Stomach (tissue), 9 donors: ENCODE results near the gene GSE1. TPM values are rescaled to one million over a fixed set of nuclear protein-coding genes. Genes with fewer than 3 reads are reported as not detected.
"Not testable (repeated sequence)": the region's sequence is repeated elsewhere in the genome, so short reads cannot be mapped to it uniquely, and the experiment has no call there.

Experiments
- DNase-seq, 2 donors: peaks; one replicate each; pipeline versions ENCODE4 v3.0.0 to v3.0.0-alpha.2; 2013 to 2019
- H3K27ac ChIP-seq, 5 donors: fragments of 200-600 bp in 4 of 5; sonication (generic) in 4 of 5; one replicate each; pipeline ENCODE4 v1.5.1; 2013 to 2019; ENCODE audit warnings: mild to moderate bottlenecking in 1 of 5, moderate library complexity in 1 of 5
- H3K27me3 ChIP-seq, 3 donors: fragments of 200-600 bp; sonication (generic); one replicate each; pipeline ENCODE4 v1.5.1; 2017 to 2019; ENCODE audit warnings: mixed run types in 1 of 3
- H3K36me3 ChIP-seq, 4 donors: fragments of 200-600 bp; sonication (generic); 1 replicate in 3 of 4; 2 replicates in 1 of 4; pipeline ENCODE4 v1.5.1; 2016 to 2019
- H3K4me1 ChIP-seq, 4 donors: fragments of 200-600 bp; sonication (generic); one replicate each; pipeline ENCODE4 v1.5.1; 2016 to 2019
- H3K4me3 ChIP-seq, 4 donors: fragments of 200-600 bp; sonication (generic) in 3 of 4; one replicate each; pipeline ENCODE4 v1.5.1; 2016 to 2019; ENCODE audit warnings: mild to moderate bottlenecking in 1 of 4
- H3K9me3 ChIP-seq, 4 donors: fragments of 200-600 bp; sonication (generic); one replicate each; pipeline ENCODE4 v1.5.1; 2016 to 2019
- EP300 ChIP-seq: sonication (generic); formaldehyde crosslinking; IDR thresholded peaks from one replicate; pipeline ENCODE4 v1.6.1; 2017; ENCODE audit warnings: antibody characterized with exemption
- POLR2A ChIP-seq, 4 donors: fragments of 450-650 bp; IDR thresholded peaks; one replicate each; pipeline ENCODE4 v1.6.1; 2016; ENCODE audit warnings: antibody characterized with exemption in 4 of 4, control low read depth in 2 of 4, mild to moderate bottlenecking in 1 of 4, moderate library complexity in 1 of 4
- POLR2AphosphoS5 ChIP-seq, 3 donors: sonication (generic); formaldehyde crosslinking; IDR thresholded peaks; one replicate each; pipeline ENCODE4 v1.6.1; 2016; ENCODE audit warnings: antibody characterized with exemption in 3 of 3
- WGBS, 5 donors: extraction: QIAGEN DNeasy Blood & Tissue Kit in 3 of 5; methylation state at CpG; one replicate each; pipeline versions ENCODE4 v1.1.5 to v1.1.7; 2013 to 2018; 5-methylcytosine and 5-hydroxymethylcytosine counted together
- intact Hi-C: fragments of 100-400 bp; cut with DNase I; formaldehyde crosslinking; loops from one replicate; pipeline ENCODE4 v1.15.1; 2023; ENCODE audit warnings: low total_unique reads
- polyA plus RNA-seq, 3 donors: library from polyadenylated mRNA; stranded (reverse); fragments of 200-250 nt; gene quantifications; one replicate each; pipeline ENCODE4 v1.2.3, GENCODE V29; 2013
- total RNA-seq, 5 donors: library from RNA; depleted of rRNA; stranded (reverse); fragments of >200 nt; gene quantifications; one replicate each; pipeline versions ENCODE4 v1.1.0 to v1.2.3, GENCODE V29; 2014 to 2016
- TF ChIP-seq, protein P1 (sequence below), 7 experiments: fragments of 450-650 bp in 4 of 7; fragments of 200-600 bp in 3 of 7; sonication (generic) in 3 of 7; IDR thresholded peaks; one replicate each; pipeline ENCODE4 v1.5.1; 2016 to 2019; ENCODE audit warnings: antibody characterized with exemption in 7 of 7, control low read depth in 2 of 7, mild to moderate bottlenecking in 1 of 7
- donor health status: healthy with polysubstance abuse.
- donor health status: Bipolar disorder and iron deficiency.
- donor health status: healthy.

GSE1 gene
- total and polyA plus RNA-seq, 8 donors, result 11.8 to 294 (median 93.0) TPM

DNA sequence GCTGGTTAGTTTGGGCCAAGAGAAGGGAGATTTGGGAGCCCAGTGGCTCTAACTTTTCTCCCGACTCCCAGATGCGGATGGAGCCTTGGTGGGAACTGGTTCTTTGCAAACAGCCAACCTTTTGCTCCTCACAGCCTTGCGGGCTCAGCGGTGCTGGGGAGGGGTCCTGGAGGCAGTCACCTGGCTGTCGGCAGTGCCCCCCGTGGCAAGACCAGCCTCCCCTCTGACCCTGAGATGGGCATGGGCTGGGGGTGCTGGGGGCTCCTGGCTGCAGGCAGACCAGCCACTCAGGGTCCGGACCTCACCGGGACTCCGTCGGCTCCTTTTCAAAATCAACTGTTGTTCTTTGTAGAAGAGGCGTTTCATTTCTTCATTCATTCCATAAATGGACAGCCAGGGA lies 21.7 kb upstream of the GSE1 start:
- H3K27ac ChIP-seq, result no peak overlapping the region
- 87 to 95% (median 90%) methylated on average over 10 to 11 of the region's 11 CpGs for WGBS, 5 donors
- TF ChIP-seq, protein P1, sequence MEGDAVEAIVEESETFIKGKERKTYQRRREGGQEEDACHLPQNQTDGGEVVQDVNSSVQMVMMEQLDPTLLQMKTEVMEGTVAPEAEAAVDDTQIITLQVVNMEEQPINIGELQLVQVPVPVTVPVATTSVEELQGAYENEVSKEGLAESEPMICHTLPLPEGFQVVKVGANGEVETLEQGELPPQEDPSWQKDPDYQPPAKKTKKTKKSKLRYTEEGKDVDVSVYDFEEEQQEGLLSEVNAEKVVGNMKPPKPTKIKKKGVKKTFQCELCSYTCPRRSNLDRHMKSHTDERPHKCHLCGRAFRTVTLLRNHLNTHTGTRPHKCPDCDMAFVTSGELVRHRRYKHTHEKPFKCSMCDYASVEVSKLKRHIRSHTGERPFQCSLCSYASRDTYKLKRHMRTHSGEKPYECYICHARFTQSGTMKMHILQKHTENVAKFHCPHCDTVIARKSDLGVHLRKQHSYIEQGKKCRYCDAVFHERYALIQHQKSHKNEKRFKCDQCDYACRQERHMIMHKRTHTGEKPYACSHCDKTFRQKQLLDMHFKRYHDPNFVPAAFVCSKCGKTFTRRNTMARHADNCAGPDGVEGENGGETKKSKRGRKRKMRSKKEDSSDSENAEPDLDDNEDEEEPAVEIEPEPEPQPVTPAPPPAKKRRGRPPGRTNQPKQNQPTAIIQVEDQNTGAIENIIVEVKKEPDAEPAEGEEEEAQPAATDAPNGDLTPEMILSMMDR (IDR thresholded peaks at IDR 0.05), result no peak
- TF ChIP-seq EP300 (no peak), POLR2AphosphoS5 (IDR thresholded peaks at IDR 0.05) (no peak), POLR2A (IDR thresholded peaks at IDR 0.05) (no peak)
- no peaks in the 10 kb centered on the region for H3K9me3 ChIP-seq
- H3K4me3 ChIP-seq, result no peak overlapping the region
- intact Hi-C loops, result no loop called here
- DNase-seq, result no peak
- peaks cover 23 to 40% (median 28%) of the 10 kb centered on the region in 4 donors for H3K4me1 ChIP-seq
- H3K36me3 ChIP-seq, result peaks cover 0 to 5% (median 2%) of the 10 kb centered on the region in 4 donors
- H3K27me3 ChIP-seq, result no peaks in the 10 kb centered on the region

DNA sequence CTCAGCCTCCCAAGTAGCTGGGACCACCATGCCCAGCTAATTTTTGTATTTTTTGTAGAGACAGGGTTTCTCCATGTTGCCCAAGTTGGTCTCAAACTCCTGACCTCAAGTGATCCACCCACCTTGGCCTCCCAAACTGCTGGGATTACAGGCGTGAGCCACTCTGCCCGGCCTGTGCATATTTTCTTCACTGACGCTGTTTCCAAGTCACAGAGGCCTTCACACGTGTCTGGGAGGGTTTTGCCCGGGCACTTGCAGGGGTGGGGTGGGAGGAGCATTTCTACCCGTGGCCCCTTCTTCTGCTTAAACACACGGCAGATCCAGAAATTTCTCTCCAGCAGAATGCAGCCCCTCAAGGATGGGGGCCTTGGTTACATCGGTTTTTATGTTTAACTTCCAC lies 20.8 kb upstream of the GSE1 start:
- H3K4me1 ChIP-seq, result peaks cover 18 to 31% (median 24%) of the 10 kb centered on the region in 4 donors
- DNase-seq, intact Hi-C loops: not testable (repeated sequence)

DNA sequence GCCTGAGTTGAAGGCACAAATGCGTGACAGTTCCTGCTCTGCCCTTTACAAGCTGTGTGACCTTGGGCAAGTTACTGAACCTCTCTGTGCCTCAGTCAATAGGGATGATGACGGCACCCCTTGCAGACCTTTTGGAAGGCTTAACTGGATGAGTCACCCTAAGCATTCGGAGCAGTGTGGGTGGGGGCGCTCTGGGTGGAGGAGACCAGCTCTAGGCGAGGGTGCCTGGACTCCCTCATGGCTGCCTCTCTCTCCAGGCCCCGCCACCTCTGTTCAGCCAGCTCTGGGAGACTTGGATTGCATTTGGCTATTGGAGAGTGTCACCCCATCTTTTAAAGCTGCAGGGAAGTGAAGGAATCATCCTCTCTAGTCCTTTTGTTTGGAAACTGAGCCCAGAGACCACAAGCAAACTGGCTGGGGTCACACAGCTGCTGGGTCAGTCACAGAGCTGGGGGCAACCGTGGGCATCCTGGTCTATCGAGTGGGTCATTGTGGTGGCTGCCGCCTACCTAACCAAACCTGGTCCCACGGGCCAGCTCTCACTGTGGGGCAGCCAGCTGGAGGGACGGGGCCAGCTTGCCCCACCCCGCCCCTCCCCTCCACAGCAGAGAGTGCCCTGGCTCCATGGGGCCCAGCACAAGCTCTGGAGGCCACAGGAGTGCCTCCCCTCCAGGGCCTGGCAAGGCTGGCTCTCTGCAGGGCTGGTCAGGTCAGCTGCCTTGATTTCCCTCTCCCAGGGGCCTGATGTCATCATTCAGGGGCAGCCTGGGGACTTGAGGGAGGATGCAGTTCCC lies 20.2 kb upstream of the GSE1 start:
- peaks cover 18 to 28% (median 24%) of the 10 kb centered on the region in 4 donors for H3K4me1 ChIP-seq
- no peak for TF ChIP-seq EP300
- TF ChIP-seq, protein P1 (IDR thresholded peaks at IDR 0.05), result no peak
- H3K36me3 ChIP-seq, result peaks cover 0 to 5% (median 3%) of the 10 kb centered on the region in 4 donors
- H3K9me3 ChIP-seq, result no peaks in the 10 kb centered on the region
- H3K27me3 ChIP-seq, result no peaks in the 10 kb centered on the region
- DNase-seq, result no peak
- H3K4me3 ChIP-seq, result no peak overlapping the region
- intact Hi-C loops, result no loop called here
- peak overlapping the region in 1 of 5 donors; percentile 29 for H3K27ac ChIP-seq
- WGBS, 5 donors, result 57 to 69% (median 64%) methylated on average over 7 to 12 of the region's 12 CpGs

More for the DNA sequence above, 20.8 kb upstream of the GSE1 start:
- not testable (repeated sequence) for H3K36me3 ChIP-seq, H3K27ac ChIP-seq, H3K4me3 ChIP-seq, H3K9me3 ChIP-seq, H3K27me3 ChIP-seq
- 34 to 71% (median 56%) methylated on average over 8 of the region's 8 CpGs for WGBS, 5 donors

DNA sequence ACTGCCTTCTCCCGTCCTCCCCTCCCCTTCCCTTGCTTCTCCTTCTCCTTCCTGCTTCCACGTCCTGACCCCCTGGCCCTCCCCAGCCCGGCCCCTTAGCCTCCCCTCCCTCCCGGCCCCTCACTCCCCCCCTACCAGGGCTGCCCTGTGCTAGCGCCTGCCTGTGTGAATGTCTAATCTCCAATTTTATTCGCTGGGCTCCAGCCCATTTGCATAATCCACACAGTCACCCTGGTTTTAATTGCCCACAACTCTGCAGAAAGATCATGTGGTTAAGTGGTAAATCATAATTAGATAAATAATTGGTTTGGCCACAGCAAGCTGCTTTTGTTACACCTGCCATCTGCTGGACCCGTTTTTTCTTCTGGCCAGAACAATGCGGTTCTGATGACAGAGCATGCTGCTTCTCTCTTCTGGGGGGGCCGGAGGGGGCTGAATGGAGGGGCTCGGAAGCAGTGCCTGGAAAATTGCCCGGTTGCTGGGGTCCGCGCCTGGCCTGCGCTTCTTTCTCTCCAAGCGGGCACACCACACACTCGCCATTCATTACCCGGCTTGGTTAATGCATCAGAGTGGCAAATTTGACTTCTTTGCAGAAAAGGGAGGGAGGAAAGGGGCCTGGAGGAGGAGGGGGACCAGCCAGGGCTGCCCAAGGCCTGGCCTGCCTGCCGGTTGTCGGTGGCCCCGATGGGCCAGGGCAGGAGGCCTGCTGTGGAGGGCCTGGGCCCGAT lies 19.5 kb upstream of the GSE1 start:
- Histone ChIP-seq H3K36me3 (peaks cover 0 to 5% (median 3%) of the 10 kb centered on the region in 4 donors), H3K4me1 (peaks cover 18 to 28% (median 24%) of the 10 kb centered on the region in 4 donors), H3K27ac (peak overlapping the region in 1 of 5 donors; percentile 29), H3K27me3 (no peaks in the 10 kb centered on the region), H3K4me3 (no peak overlapping the region), H3K9me3 (no peaks in the 10 kb centered on the region)
- DNase-seq, result peak in 1 of 2 donors; percentile 69
- TF ChIP-seq POLR2A (IDR thresholded peaks at IDR 0.05) (no peak), EP300 (no peak), POLR2AphosphoS5 (IDR thresholded peaks at IDR 0.05) (no peak)
- TF ChIP-seq, protein P1 (IDR thresholded peaks at IDR 0.05), result no peak
- intact Hi-C loops, result no loop called here
- 56 to 79% (median 58%) methylated on average over 17 to 21 of the region's 21 CpGs for WGBS, 5 donors
